ENCODE measurements around the gene ATRNL1.

DNA sequence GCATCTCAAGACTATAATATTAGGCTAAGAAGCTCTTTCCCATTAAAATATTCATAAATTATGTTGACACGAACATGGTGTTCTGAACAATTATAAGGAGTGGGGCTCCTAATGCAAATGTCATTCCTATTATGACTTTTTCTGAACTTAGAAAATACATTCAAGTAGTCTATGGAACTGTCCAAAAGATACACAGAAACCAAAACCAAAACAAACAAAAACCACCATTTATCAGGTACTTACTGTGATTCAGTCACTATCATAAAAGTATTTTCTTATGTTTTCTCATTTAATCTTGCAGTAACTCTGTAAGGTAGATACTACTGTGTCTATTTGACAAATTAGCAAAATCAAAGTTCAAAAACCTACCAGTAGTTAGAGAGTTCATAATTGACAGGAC, 773.0 kb downstream of the ATRNL1 start:
- TF ChIP-seq, protein P1, sequence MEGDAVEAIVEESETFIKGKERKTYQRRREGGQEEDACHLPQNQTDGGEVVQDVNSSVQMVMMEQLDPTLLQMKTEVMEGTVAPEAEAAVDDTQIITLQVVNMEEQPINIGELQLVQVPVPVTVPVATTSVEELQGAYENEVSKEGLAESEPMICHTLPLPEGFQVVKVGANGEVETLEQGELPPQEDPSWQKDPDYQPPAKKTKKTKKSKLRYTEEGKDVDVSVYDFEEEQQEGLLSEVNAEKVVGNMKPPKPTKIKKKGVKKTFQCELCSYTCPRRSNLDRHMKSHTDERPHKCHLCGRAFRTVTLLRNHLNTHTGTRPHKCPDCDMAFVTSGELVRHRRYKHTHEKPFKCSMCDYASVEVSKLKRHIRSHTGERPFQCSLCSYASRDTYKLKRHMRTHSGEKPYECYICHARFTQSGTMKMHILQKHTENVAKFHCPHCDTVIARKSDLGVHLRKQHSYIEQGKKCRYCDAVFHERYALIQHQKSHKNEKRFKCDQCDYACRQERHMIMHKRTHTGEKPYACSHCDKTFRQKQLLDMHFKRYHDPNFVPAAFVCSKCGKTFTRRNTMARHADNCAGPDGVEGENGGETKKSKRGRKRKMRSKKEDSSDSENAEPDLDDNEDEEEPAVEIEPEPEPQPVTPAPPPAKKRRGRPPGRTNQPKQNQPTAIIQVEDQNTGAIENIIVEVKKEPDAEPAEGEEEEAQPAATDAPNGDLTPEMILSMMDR (IDR thresholded peaks at IDR 0.05), result no peak
- no peak for TF ChIP-seq POLR2A (IDR thresholded peaks at IDR 0.05)
